Activated CD4-positive, alpha-beta T cell treated with anti-CD3 and anti-CD28 coated beads, Interleukin-2, Interleukin-4, amounts not matched to agents 100 ng/mL and 50 ng/mL, durations not matched to agents 16 hours and 8 hours (primary cell): ENCODE measurements around the gene PDLIM5.

Experiments
- DNase-seq: peaks from one replicate; pipeline ENCODE4 v3.0.0-alpha.2; 2020; ENCODE audit warnings: low spot score

PDLIM5 gene

DNA sequence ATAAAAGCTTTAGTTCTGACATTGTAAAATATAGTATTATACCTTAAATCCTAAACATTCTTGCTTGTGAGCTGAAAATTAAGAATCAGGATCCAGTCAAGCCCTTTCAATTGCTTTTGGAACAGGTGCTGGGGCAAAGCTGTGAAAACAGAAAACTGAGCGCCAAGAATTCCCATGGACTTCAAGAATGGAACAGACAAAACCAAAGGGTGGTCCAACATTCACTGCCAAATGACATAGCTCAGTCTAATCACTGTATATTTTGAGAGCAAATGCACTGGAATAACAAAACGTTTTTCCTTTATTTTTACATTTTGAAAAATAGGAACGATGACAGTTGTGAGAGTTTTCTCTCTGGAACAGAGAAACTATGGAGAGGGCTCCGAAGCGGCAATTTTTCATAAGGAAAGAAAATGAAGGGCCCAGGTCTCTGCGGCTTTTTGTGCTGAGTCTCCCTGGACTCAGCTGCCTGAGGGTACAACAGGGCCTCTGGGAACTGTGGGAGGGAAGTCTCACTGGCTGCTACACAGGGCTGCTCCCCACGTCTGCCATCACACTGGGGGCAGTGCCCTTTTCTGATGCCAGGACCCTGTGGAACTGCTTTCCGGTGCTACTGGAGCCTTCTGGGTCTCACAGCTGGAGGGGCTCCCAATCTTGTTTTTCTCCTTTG is 250.0 kb downstream of the PDLIM5 start:
- DNase-seq, result no peak

DNA sequence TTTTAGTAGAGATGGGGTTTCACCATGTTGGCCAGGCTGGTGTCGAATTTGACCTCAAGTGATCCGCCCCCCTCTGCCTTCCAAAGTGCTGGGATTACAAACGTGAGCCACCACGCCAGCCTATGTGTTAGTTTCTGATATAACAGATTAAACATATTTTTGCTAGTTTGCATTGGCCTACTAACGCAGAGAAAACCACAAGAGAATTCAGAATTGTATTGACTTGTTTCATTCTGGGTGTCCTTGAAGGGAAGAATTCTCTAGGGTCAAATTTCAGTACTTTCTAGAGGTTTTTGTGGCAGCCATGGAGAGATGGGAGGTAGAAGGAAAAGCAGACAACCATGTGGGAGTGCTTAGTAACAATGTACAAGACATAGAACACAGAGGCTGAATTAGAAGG is 259.9 kb downstream of the PDLIM5 start:
- DNase-seq, result no peak

DNA sequence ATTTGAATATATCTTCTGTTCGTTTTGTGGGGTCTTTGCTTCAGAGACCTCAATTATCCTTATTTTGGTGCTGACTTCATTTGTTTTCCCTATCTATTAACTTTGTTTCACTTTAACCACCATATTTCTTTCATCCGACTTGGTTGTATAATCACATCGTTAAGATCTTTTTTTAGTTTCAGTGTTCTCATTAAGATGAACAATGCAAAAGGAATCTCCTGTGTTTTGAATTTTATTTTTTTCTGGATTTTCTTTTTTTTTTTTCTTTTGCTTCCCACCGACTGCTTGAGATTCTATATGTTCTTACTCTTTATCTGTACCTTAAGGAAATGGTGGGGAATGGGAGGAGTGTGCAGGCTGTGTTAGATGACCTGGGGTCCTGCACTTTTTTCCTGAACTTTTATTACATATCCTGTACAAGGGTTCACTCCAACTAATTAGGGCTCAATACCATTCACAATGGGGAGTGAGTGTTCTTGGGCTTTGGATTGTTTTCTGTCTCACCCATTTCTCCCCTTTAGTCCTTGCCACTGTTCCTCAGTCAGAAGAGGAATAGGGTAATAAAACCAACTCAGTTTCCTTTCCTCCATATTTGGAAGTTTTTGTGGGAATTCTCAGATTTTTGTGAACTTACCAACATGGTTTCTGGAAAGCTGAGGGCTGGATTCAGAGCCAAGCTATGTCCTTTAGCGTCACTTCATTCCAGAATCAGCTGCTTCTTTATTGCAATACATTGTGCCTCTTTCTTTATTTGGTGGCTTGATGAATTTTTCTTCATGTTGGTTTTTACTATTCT is 262.8 kb downstream of the PDLIM5 start:
- no peak for DNase-seq

DNA sequence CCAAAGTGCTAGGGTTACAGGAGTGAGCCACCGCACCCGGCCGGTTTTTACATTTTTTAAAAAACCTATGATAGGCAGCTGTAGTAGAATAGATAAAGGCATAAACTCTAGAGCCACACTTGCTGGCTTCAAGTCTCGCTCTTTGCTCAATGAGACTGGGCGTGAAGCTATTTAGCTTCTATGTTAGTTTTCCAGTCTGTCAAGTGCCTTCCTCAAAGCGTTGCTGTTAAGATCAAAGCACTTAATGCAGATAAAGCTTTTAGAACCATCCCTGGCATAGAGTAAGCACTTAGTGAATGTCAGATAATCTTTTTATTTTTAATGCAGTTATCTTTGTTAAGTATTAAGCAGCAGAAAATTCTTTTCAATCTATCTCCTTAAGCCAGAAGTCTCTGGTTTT is 264.0 kb downstream of the PDLIM5 start:
- DNase-seq, result no peak
